ENCODE measurements around the gene VKORC1L1. TPM values are rescaled to one million over a fixed set of nuclear protein-coding genes. Genes with fewer than 3 reads are reported as not detected.
"Not testable (repeated sequence)": the region's sequence is repeated elsewhere in the genome, so short reads cannot be mapped to it uniquely, and the experiment has no call there.

VKORC1L1 gene
- total RNA-seq, 2 experiments from 2014 or later = 13.5 to 13.8 TPM

DNA sequence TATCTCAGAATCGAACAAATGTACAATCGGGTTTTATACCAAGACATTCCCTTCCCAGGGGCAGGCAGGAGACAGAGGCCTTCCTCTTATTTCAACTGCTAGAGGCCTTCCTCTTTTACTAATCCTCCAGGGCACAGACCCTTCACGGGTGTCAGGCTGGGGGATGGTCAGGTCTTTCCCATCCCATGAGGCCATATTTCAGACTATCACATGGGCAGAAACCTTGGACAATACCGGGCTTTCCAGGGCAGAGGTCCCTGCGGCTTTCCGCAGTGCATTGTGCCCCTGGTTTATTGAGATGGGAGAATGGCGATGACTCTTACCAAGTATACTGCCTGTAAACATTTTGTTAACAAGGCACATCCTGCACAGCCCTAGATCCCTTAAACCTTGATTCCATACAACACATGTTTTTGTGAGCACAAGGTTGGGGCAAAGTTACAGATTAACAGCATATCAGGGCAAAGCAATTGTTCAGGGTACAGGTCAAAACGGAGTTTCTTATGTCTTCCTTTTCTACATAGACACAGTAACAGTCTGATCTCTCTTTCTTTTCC, 132.3 kb downstream of the VKORC1L1 start:
- POLR2A ChIA-PET; H3K4me1 Mint-ChIP-seq (ENCODE audit: low read depth); intact Hi-C loops (cut with micrococcal nuclease); H3K27me3 Mint-ChIP-seq; H3K36me3 Mint-ChIP-seq (ENCODE audit: low read depth); H3K4me3 Mint-ChIP-seq; H3K9me3 Mint-ChIP-seq; H3K27ac Mint-ChIP-seq; CTCF ChIA-PET; DNase-seq; ATAC-seq: not testable (repeated sequence)

- Mint-ChIP-seq H3K4me3 (no peak overlapping the region), H3K27me3 (no peaks in the 10 kb centered on the region), H3K27ac (no peak overlapping the region), H3K4me1 (ENCODE audit: low read depth) (no peaks in the 10 kb centered on the region), H3K36me3 (ENCODE audit: low read depth) (no peaks in the 10 kb centered on the region), H3K9me3 (no peaks in the 10 kb centered on the region)
- CTCF ChIA-PET = no interaction called here
- DNase-seq (no peak), ATAC-seq (no peak)
- intact Hi-C loops (cut with micrococcal nuclease) = no loop called here
- POLR2A ChIA-PET = interaction anchor here (0.7 kb wide), 1 partner anchor 249 kb away, joined by 4 read pairs; no protein-coding TSS in a partner anchor
- TF ChIP-seq, protein P1, sequence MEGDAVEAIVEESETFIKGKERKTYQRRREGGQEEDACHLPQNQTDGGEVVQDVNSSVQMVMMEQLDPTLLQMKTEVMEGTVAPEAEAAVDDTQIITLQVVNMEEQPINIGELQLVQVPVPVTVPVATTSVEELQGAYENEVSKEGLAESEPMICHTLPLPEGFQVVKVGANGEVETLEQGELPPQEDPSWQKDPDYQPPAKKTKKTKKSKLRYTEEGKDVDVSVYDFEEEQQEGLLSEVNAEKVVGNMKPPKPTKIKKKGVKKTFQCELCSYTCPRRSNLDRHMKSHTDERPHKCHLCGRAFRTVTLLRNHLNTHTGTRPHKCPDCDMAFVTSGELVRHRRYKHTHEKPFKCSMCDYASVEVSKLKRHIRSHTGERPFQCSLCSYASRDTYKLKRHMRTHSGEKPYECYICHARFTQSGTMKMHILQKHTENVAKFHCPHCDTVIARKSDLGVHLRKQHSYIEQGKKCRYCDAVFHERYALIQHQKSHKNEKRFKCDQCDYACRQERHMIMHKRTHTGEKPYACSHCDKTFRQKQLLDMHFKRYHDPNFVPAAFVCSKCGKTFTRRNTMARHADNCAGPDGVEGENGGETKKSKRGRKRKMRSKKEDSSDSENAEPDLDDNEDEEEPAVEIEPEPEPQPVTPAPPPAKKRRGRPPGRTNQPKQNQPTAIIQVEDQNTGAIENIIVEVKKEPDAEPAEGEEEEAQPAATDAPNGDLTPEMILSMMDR (IDR thresholded peaks at IDR 0.05) = no peak
These were observed 134.4 kb downstream of the VKORC1L1 start for GRCh38 chr7:66007232-66007631.

Other genes starting within 250 kb of the VKORC1L1 start
- gene GUSB, start 109.1 kb downstream of the VKORC1L1 start, total RNA-seq = 10 to 100 TPM; 42.0 to 48.6 TPM
- 10 to 100 TPM; 15.5 to 19.4 TPM for gene ASL, start 202.7 kb downstream of the VKORC1L1 start, total RNA-seq
- gene CRCP, start 241.8 kb downstream of the VKORC1L1 start, total RNA-seq = 10 to 100 TPM; 25.5 to 25.9 TPM

Measured in activated CD8-positive, alpha-beta T cell treated with anti-CD3 and anti-CD28 coated beads for 36 hours (primary cell).